GM18873 (cell line): ENCODE results near the gene DFFB.
A peak's percentile ranks its signal among the peaks of the same experiment; 100 is the strongest.

Source experiments
- ATAC-seq: cut with Tn5 transposase; IDR thresholded peaks from one replicate; pipeline ENCODE4 v1.9.1; 2021; ENCODE audit warnings: mild to moderate bottlenecking, moderate library complexity, moderate number of reproducible peaks; ENCODE audit not compliant: unreplicated experiment, low FRiP score

Gene DFFB

DNA sequence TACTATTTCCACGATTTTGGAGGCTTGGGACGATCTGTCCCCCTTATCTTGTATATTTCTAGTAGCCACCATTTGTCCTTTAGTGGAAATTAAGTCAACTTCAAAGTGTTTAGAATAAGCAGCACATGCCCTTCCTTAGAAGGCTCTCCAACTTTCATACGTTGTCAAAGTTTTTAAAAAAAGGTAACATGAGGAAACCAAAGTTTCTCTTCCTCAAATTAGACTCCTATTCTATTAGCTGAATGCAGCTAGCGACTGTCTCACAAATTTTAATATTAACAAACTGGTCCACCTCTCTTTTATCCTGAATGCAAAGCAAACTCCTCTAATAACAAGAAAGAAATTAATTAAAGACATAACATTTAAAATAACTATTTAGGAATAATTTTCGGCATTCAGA, 35.9 kb downstream of the DFFB start:
- ATAC-seq = no peak

DNA sequence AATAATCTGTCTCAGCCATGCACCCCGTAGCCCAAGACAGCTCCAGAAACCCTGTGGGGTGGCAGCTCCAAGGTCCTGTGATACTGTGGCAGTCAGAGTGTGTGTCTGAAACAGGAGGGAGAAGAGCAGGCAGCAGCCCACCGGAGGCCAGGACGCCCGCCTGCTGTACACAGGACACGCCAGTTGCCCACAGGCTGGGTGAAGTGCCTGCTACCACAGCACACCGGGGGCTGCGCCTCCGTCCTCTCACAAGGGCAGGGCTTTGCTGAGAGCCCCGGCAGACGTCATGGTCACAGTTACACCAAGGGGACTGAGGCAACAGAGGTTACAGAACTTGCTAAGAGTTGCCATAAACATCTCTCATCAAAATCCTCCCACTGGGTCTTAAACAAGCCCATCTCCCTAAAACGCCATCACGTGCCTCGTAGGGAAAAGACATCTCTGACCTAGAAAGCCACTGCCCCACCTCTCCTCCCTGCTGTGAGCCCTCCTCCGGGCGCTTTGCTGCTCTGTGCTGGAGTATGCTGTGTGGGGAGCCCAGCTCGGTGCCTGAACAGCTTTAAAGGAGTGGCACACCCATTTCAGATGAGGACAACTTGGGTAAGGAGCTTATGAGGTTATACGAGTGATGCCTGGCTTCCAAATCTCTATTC, 37.5 kb downstream of the DFFB start:
- no peak for ATAC-seq

DNA sequence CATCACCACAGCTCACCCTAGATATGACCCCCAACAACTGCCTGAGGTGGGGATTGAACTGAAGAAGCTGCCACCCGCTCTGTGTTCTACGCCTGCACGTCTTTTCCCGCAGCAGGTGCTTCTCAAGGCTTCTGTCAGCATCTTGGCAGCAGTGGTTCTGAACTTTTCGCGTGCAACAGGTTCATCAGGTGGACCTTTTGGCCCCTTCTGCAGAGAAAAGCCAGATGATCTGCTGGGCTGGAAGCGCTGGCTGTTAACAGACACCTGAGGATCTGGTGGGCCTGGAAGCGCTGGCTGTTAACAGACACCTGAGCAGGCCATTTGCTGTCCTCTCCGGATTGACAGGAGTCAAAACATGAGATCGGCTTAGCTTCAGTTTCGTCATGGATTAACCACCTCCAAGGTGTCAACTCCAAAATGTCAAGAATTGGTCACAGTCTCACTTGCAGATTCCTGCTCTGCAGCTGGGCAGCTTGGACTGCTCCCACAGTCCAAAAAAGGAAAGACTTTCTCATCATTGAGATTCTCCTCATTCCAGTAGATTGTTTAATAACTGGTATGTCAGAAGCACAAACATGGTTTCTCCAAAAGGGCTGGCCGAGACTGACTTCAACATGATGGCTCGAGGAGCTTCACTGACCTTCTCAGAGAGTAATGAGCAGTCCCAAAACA, 38.1 kb downstream of the DFFB start:
- ATAC-seq = no peak

DNA sequence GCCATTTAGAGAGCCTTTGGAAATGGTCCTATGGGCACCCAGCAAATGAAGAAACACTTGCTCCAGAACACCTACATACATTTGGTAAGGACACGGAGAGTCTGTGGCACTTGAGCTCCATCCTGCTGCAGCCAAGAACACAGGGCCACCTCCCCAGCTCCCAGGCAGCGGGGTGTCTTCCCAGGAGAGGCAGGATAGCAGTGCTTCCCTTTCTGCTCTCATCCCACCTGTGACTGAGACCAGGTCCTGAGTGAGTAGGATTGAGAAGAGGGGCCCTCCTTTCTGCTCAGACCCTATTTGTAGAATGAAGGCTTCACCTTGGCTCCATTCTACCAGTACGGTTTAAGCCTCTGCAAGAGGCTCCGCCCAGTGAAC, 38.7 kb downstream of the DFFB start:
- ATAC-seq = no peak

DNA sequence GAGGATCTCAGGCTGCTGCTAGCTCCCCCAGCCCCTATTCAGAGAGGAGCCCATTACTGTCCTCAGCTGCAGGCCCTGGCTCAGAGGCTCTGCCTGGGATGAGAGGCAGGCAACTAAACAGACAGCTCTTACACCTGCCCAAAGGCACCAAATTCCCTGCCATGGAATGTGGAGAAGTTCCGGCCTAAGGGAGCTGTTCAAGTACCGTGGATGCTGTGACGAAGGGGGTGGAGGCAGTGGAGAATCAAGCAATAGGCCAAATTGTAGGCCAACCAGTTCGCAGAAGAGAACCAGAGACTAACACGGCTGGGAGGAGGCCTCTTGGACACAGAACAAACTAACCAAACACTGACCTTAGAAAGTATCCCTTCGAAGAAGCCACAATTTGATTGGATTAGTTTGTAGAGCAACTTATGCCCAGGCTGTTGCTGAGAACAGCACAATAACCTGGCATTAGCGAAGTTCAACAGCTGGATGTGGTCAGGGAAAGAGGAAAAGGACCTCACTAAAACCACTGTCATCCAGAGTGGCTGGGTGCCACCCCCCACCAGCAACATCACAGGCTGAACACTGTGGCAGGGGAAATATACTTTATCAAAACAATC, 39.2 kb downstream of the DFFB start:
- no peak for ATAC-seq

DNA sequence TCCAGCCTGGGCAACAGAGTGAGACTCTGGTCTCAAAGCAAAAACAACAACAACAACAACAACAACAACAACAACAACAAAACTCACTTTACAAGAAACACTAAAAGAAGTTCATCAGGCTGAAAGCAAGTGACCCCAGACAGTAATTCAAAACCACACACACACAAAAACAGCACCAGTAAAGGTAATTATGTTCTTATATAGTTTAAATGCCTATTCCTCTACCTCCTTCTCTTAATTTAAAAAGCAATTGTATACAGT, 41.1 kb downstream of the DFFB start:
- no peak for ATAC-seq

DNA sequence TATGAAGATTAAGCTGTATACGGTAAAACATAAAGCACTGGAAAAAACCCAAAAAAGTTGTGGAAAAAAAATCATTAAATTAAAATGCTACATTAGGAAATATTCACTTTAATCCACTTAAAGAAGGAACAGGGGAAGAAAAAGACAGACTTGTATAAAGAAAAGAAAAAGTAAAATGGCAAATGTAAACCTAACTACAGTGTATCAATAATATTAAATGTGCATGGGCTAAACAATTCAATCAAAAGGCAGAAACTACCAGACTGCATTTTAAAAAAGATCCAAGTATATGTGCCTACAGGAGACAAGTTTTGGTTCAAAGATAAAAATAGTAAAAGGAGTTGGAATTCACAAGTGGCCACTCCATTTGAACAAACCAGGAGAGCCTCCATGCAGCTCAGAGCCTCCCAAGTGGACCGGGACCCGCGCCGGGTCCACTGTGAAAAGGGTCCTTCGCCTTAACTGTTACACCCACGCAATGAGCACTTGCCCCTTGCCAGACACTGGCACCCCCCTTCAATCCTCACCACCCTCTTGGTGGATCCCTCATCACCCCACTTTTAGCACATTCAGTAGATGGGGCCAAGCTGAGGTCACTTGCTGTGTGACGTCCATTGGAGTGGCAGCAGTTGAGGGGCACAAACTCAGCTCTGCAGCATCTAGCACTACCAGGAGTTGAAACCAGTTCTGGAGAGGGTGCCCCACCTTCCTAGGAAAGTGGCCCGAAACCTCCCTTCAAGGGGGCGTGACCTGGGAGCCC, 41.9 kb downstream of the DFFB start:
- no peak for ATAC-seq

DNA sequence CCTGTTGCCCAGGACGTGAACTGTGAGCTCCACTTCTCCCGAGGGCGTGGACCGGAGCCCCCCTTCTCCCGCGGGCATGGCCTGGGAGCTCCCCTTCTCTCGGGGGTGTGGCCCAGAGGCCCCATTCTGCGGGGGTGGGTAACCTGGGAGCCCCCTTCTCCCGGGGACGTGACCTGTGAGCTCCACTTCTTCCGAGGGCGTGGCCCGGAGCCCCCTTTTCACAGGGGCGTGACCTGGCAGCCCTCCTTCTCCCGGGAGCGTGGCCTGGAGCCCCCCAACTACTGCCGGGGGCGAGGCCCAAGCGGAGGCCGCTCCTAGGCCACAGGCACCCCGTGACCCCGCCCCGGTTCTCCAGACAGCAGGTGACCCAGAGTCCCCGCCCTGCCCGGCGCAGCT, 42.5 kb downstream of the DFFB start:
- ATAC-seq = peak; percentile 26

DNA sequence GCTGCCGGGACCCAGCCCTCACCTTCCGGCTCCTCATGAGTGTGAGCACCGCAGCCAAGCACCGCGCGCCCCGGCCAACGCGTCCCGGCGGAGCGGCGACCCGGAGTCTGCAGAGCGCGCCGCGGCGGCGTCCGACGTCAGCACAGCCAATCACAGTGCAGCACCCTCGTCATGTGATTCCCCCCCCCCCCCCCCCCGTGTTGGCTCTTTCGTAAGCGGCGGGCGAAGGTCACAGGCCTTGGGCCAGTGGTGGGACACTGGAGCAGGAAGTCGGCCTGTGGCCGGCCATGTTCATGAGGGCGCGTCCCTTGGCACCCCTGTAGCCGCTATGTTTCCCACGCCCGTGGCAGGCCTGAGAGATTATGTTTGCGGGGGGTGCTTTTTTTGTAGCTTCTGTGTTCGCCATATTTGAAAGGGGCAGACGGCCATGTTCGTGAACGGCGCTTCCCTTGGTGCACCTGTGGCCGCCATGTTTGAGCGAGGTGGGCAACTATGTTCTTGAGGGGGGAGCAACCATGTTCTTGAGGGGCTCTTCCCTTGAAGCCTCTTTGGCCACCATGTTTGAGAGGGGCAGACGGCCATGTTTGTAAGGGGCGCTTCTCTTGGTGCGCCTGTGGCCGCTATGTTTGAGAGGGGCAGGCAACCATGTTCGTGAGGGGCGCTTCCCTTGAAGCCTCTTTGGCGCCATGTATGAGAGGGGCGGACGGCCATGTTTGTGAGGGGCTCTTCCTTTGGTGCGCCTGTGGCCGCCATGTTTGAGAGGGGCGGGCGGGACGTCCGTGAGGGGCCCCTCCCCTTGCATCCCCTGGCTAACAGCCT, 43.1 kb downstream of the DFFB start, which contains the start of gene C1orf174:
TSS of gene C1orf174 (minus strand) at position 123 of the 819 bp plus-strand sequence. CDS start at position 37, 86 bp downstream.
- ATAC-seq = peak; percentile 59

DNA sequence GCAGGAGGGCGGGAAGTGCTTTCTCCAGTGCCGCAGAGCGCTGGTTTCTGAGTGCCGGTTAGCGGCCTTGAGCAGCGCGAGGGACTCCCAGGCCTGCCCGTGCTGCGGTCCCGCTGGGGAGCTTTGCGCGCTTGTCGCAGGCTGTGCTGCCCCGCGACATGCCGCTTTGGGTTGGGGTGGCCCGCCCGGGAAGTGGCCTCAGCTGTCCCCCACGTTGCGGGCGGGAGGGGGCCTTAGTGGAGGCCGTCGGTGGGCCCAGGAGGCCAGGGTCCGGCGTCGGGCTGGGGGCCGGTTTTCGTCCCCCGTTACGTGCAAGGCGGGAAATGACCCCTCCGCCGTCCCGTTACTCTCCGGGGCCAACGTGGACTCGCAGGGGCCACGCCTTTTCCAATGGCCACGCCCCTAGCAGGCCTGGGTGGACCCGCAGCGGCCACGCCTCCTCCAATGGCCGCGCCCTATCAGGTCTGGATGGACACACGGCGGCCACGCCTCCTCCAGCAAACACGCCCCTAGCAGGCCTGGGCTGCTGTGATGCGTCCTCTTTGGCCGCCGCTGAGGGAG, 43.8 kb downstream of the DFFB start:
- ATAC-seq = peak; percentile 34

DNA sequence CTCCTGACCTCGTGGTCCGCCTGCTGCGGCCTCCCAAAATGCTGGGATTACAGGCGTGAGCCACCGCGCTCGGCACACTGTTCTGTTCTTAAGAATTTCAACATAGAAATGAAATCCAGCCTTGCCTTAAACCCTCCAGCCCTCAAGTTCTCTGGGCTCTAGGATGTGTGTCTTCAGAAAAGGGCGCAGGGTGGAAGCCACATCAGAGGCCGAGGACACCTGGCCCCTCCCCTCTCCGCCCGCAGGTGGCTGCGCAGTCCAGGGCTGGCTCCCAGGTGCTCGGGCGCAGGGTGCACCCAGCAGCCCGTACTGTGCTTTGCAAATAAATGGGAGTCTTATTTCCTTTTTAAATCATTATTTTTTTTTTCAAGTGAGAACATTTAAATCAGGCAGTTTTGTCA, 44.8 kb downstream of the DFFB start:
- no peak for ATAC-seq

DNA sequence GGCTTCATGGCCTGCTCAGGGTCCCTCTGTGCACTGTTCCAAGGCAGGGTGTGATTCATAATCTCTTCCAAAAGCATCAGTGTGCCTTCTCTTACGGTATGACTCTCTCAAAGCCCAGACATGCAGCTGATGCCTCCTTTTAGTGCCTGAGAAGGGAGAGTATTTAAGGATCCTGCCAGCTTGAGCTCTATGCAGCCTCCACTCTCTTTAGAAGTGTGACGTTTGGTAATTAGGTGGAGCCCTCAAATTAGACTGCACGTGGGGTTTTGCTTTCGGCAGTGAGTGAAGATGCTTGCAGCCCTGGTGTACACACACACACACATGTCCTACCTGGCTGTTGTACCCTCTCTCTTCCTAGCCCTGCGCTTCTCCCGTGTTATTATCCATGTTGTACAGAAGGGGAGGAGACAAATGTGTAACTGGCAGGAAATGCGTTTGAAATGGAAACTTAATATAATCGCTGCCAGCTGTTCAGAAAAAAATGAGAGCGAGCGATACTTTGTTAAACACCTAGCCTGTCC, 45.4 kb downstream of the DFFB start:
- no peak for ATAC-seq

DNA sequence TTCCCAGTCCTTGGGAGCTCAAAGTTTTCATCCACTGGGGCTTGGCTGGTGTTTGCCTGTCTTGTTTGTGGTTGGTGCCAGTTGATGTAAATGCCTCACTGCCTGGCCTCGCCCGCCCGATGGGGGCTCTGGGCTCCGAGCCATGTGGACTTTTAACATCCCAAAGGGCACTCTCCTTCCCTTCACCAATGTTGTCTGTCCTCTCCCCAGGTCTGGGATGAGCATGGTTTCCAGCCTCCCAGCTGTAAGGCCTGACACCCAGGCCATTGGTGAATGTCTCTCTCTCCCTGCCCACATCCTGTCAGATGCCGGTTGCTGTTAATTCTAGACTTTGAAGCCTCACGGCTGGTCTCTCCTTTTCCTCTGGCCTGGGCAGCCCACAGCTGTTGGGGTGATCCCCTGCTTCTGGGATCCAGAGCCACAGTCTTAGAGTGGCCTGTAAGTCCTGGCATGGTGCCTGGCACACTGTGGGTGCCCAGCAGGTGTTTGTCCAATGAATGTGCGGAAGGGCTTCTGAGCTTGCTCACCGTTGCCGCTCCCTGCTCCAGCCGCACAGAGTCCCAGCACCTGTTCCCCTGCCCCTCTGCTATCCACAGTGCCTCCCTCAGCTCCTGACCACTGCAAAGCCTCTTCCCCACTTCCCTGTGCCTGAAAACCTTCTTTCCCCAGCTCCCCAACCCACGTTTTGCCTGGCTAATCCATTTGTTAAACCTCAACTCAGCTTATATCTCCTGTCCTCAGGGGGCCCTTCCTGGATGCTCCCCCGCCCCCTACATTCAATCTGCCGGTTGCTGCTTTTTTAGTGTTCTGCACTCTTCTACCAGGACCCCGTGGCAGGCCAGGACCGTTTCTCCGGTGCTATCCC, 46.1 kb downstream of the DFFB start:
- no peak for ATAC-seq

DNA sequence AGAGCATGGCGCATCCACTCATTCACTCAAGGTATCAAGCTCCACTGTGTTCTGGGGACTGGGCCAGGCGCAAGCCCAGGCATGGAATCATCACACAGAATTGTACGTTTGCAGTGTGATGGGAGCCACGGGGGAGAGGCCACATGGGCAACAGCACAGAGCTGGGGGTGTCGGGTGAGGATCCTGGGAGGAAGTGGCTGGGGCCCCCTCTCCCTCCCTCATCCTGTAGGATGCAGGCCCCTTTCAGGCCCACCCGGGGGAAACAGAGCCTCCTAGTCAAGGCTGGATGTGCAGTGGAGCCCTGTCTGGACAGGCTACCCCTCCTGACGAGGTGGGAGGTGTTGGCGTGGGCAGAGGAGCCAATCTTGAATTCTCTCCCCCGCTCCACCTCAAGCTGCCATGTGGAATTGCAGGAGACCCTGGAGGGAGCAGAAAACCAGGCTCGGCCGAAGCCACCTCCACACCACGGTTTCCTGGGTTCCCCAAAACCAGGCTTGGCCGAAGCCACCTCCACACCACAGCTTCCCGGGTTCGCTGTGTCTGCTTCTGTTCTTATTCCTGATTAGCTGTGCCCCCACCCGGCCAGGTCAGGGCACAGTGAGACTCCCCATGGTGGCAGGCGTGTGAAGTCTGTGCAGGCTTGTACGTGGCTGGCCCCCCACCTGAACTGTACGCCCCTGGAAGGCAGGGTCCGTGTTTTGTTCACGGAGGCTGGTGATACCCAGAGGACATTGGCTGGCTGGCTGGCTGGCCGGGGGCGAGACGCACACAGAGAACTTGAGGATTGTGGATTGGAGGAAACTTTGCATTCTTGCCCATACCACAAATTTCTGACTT, 46.9 kb downstream of the DFFB start:
- no peak for ATAC-seq

DNA sequence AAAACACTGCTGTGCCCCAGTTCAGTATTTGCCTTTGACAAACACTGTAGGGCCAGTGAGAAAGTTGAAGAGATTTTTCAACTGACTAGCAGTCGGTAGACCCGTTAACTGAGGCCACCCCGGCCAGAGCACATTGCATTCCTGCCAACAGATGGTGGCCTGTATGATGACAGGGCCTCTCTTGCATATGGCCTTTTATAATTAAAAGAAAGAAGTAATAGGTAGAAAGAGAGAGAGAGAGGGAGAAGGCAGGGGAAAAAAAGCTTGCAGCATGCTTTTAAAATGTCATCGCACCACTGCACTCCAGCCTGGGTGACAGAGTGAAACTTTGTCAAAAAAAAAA, 47.5 kb downstream of the DFFB start:
- no peak for ATAC-seq

DNA sequence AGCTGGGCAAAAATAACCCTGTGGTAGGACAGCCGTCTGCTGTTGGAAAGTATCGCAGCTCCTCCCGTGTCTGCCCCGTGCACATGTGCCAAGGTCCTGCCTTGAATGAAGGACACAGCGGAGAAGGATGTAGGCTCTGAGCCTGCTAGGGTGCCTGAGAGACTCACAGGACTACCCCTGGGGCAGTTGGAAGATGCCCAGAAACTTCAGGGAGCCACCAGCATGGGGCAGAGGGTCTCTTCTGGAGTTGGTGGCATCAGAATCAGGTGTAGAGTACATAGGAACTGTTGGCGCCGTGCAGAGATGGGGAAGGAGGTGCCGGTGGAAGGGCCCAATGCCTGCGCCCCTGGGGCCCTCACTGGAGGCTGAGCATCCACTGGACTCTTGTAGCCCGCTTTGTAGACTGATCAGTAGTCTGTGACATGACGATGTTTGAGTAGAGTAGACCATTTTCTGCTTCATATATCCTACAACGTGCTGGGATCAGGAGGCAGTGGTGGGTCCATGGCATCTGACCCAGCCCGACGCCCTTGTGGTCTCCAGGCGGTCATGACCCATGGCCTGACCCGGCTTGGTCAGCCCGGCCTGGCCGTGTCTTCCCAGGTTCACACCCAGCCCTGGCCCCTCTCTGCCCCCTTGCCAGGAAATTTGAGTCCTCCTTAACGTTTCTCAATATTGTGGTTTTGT, 48.1 kb downstream of the DFFB start:
- ATAC-seq = no peak

DNA sequence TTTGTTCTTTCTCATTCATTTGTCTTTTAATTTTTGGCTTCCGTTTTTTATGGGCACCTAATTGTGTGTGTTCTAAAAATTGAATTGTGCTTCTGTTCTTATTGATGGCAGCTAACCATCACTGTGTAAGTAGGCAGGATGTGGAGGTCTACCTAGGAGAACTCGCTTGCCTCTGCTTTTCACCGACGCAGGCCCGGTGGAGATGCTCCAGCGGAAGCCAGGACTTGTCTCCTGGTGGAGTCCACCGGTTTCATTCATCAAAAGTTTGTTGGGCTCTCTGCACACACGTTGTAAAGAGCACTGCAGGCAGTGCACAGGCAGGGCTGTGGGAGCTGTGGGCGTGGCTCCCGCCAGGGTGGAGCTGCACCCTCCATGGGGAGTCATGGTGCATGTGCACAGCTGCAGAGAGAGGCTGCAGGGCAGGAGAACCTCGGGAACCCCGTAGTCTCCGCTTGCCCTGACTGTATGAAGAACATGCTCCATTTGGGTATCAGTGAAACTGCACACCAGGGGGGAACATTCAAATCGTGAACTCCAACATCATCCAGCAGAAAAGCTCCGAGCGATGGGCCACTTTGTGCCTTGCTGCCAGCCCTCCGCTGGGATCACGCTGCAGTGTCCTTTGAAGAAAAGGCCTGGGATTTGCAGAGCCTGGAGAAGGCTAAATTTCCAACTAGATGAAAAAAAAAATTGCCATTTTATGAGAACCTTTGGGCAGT, 48.8 kb downstream of the DFFB start:
- no peak for ATAC-seq
